A673 (cell line): ENCODE results near the gene FAAH2.

Source experiments
- EZH2 ChIP-seq: fragments of 200-600 bp; sonication (generic); IDR thresholded peaks from 2 replicates; pipeline ENCODE4 v1.6.1; 2017; ENCODE audit warnings: borderline replicate concordance, low read depth, mild to moderate bottlenecking, mixed read lengths, antibody characterized with exemption, low read length; ENCODE audit not compliant: poor library complexity, severe bottlenecking
- TF ChIP-seq, protein P1 (sequence below): fragments of 300-800, 200-600 bp; sonication (generic); conservative IDR thresholded peaks from 2 replicates; pipeline ENCODE4 v1.5.1; 2017; ENCODE audit warnings: low read depth, mild to moderate bottlenecking, antibody characterized with exemption, low read length, moderate library complexity, mixed read lengths

GRCh38 chrX:57451426-57452020 lies 165.0 kb downstream of the FAAH2 start:
- TF ChIP-seq, protein P1, sequence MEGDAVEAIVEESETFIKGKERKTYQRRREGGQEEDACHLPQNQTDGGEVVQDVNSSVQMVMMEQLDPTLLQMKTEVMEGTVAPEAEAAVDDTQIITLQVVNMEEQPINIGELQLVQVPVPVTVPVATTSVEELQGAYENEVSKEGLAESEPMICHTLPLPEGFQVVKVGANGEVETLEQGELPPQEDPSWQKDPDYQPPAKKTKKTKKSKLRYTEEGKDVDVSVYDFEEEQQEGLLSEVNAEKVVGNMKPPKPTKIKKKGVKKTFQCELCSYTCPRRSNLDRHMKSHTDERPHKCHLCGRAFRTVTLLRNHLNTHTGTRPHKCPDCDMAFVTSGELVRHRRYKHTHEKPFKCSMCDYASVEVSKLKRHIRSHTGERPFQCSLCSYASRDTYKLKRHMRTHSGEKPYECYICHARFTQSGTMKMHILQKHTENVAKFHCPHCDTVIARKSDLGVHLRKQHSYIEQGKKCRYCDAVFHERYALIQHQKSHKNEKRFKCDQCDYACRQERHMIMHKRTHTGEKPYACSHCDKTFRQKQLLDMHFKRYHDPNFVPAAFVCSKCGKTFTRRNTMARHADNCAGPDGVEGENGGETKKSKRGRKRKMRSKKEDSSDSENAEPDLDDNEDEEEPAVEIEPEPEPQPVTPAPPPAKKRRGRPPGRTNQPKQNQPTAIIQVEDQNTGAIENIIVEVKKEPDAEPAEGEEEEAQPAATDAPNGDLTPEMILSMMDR = no peak
- no peak for TF ChIP-seq EZH2
